HCT116 (cell line): ENCODE data around the gene MAP6D1. TPM values are rescaled to one million over a fixed set of nuclear protein-coding genes. Genes with fewer than 3 reads are reported as not detected.

Experiments used
- ATAC-seq: fragments of 200-7000 bp; cut with Tn5 transposase; 2 replicates; pipeline ENCODE4 v1.9.1; 2020; ENCODE audit warnings: mild to moderate bottlenecking, moderate library complexity
- BruUV-seq: library from RNA; stranded (reverse); fragments of 400-500 nt; replicated peaks from 2 replicates; lab custom pipeline; 2021; lab: Mats Ljungman, UMichigan
- CTCF ChIA-PET: fragments of 300-600 bp; sonication (Branson Sonifier 250); formaldehyde crosslinking; loops from one replicate; lab custom pipeline; 2021; ENCODE audit warnings: antibody characterized with exemption; lab: Charles Lee
- POLR2A ChIA-PET: fragments of 300-600, 350-600 bp; sonication (Branson Sonifier 250); formaldehyde crosslinking; loops from one replicate; lab custom pipeline; 2021; ENCODE audit warnings: antibody characterized with exemption; lab: Charles Lee
- RAD21 ChIA-PET, 2 experiments: fragments of 300-600 bp; sonication (Branson Sonifier 250); formaldehyde crosslinking; loops; one replicate each; lab custom pipeline; 2023; ENCODE audit warnings: low total read pairs in 2 of 2; ENCODE audit not compliant: uncharacterized antibody in 2 of 2, unreplicated experiment in 2 of 2, low non-redundant PET in 1 of 2; lab: Charles Lee
- DNase-seq: peaks from one replicate; pipeline ENCODE4 v3.0.0-alpha.2; 2010; ENCODE audit warnings: low read depth, low spot score
- H2AFZ ChIP-seq: fragments of 200-600 bp; shearing (Covaris generic), sonication (generic); 2 replicates; pipeline ENCODE4 v1.6.1; 2017; ENCODE audit warnings: low read depth, mixed run types, mixed read lengths, antibody characterized with exemption, low read length; ENCODE audit not compliant: poor library complexity, severe bottlenecking
- H3K27ac ChIP-seq: 2 replicates; pipeline ENCODE4 v1.5.1; 2012; ENCODE audit warnings: low read depth, low read length
- H3K27me3 ChIP-seq: fragments of 200-600 bp; sonication (generic); 2 replicates; pipeline ENCODE4 v1.6.1; 2016; ENCODE audit warnings: mixed run types, low read length, mixed read lengths; ENCODE audit not compliant: insufficient read depth
- H3K36me3 ChIP-seq, 2 experiments: fragments of 200-500 bp in 1 of 2; fragments of 200-600 bp in 1 of 2; sonication (Bioruptor generic) in 1 of 2; sonication (generic) in 1 of 2; 2 replicates each; pipeline versions ENCODE4 v1.5.1 to v1.6.1; 2014 to 2016; ENCODE audit warnings: low read length in 2 of 2, inconsistent platforms in 1 of 2, mixed read lengths in 1 of 2, mixed run types in 1 of 2; ENCODE audit not compliant: insufficient read depth in 2 of 2, control insufficient read depth in 1 of 2
- H3K4me1 ChIP-seq, 2 experiments: fragments of 200-600 bp in 1 of 2; sonication (generic) in 1 of 2; 2 replicates each; pipeline versions ENCODE4 v1.5.1 to v1.6.1; 2012 to 2017; ENCODE audit warnings: low read length in 2 of 2, inconsistent platforms in 1 of 2, mild to moderate bottlenecking in 1 of 2, mixed read lengths in 1 of 2, mixed run types in 1 of 2, moderate library complexity in 1 of 2; ENCODE audit not compliant: insufficient read depth in 2 of 2, control insufficient read depth in 1 of 2
- H3K4me2 ChIP-seq: fragments of 200-600 bp; sonication (generic); 2 replicates; pipeline ENCODE4 v1.6.1; 2017; ENCODE audit warnings: mixed run types, low read length, mixed read lengths
- H3K4me3 ChIP-seq, 2 experiments: fragments of 200-600 bp in 1 of 2; sonication (generic) in 1 of 2; replicated peaks in 1 of 2; 2 replicates each; pipeline ENCODE4 v1.5.1; 2011 to 2016; ENCODE audit warnings: low read length in 2 of 2, control low read depth in 1 of 2, low read depth in 1 of 2, mild to moderate bottlenecking in 1 of 2, mixed read lengths in 1 of 2, mixed run types in 1 of 2
- H3K79me2 ChIP-seq: fragments of 200-600 bp; sonication (generic); 2 replicates; pipeline ENCODE4 v1.6.1; 2017; ENCODE audit warnings: mild to moderate bottlenecking, mixed run types, low read length, moderate library complexity, mixed read lengths; ENCODE audit not compliant: insufficient read depth
- H3K9ac ChIP-seq: fragments of 200-600 bp; sonication (generic); 2 replicates; pipeline ENCODE4 v1.6.1; 2016; ENCODE audit warnings: low read length, mixed read lengths
- H3K9me2 ChIP-seq: fragments of 200-600 bp; sonication (generic), shearing (Covaris generic); 2 replicates; pipeline ENCODE4 v1.6.1; 2017; ENCODE audit warnings: mixed run types, mild to moderate bottlenecking, moderate library complexity; ENCODE audit not compliant: insufficient read depth
- H3K9me3 ChIP-seq, 2 experiments: fragments of 200-500 bp in 1 of 2; fragments of 200-600 bp in 1 of 2; sonication (Bioruptor generic) in 1 of 2; sonication (generic) in 1 of 2; 2 replicates each; pipeline ENCODE4 v1.6.1; 2014 to 2017; ENCODE audit warnings: low read length in 2 of 2, mixed read lengths in 2 of 2, inconsistent platforms in 1 of 2, low read depth in 1 of 2, mild to moderate bottlenecking in 1 of 2, mixed run types in 1 of 2, moderate library complexity in 1 of 2; ENCODE audit not compliant: control insufficient read depth in 1 of 2, insufficient read depth in 1 of 2
- H4K20me1 ChIP-seq: fragments of 200-600 bp; sonication (generic), shearing (Covaris generic); 2 replicates; pipeline ENCODE4 v1.6.1; 2017; ENCODE audit warnings: mixed run types, mild to moderate bottlenecking, moderate library complexity; ENCODE audit not compliant: insufficient read depth
- ELF1 ChIP-seq: IDR thresholded peaks from 2 replicates; pipeline ENCODE4 v1.6.1; 2012; ENCODE audit warnings: low read depth, borderline replicate concordance
- SP1 ChIP-seq: IDR thresholded peaks from 2 replicates; pipeline ENCODE4 v1.6.1; 2012; ENCODE audit warnings: low read depth
- intact Hi-C: fragments of 100-400 bp; cut with micrococcal nuclease; formaldehyde crosslinking; loops from 2 replicates; pipeline ENCODE4 v1.10.0; 2022
- total RNA-seq: library from RNA; stranded (reverse); gene quantifications from one replicate; pipeline ENCODE4 v1.2.1, GENCODE V29; 2021; ENCODE audit not compliant: unreplicated experiment
- TF ChIP-seq, protein P1 (sequence below): IDR thresholded peaks from 2 replicates; pipeline ENCODE4 v1.6.1; 2011; ENCODE audit warnings: mild to moderate bottlenecking, low read length, moderate library complexity; ENCODE audit not compliant: insufficient replicate concordance; ENCODE audit errors: extremely low read depth
- TF ChIP-seq, protein P2 (sequence below), 3 experiments: fragments of 200-600 bp in 1 of 3; sonication (generic) in 1 of 3; IDR thresholded peaks in 2 of 3; conservative IDR thresholded peaks in 1 of 3; 2 replicates each; pipeline ENCODE4 v1.5.1; 2012 to 2017; ENCODE audit warnings: low read depth in 2 of 3, low read length in 2 of 3, antibody characterized with exemption in 1 of 3, borderline replicate concordance in 1 of 3, control low read depth in 1 of 3, mild to moderate bottlenecking in 1 of 3, mixed read lengths in 1 of 3, mixed run types in 1 of 3, moderate library complexity in 1 of 3; ENCODE audit not compliant: insufficient read depth in 1 of 3

MAP6D1 gene
- total RNA-seq, 1 experiment from 2014 or later = 5.3 TPM

DNA sequence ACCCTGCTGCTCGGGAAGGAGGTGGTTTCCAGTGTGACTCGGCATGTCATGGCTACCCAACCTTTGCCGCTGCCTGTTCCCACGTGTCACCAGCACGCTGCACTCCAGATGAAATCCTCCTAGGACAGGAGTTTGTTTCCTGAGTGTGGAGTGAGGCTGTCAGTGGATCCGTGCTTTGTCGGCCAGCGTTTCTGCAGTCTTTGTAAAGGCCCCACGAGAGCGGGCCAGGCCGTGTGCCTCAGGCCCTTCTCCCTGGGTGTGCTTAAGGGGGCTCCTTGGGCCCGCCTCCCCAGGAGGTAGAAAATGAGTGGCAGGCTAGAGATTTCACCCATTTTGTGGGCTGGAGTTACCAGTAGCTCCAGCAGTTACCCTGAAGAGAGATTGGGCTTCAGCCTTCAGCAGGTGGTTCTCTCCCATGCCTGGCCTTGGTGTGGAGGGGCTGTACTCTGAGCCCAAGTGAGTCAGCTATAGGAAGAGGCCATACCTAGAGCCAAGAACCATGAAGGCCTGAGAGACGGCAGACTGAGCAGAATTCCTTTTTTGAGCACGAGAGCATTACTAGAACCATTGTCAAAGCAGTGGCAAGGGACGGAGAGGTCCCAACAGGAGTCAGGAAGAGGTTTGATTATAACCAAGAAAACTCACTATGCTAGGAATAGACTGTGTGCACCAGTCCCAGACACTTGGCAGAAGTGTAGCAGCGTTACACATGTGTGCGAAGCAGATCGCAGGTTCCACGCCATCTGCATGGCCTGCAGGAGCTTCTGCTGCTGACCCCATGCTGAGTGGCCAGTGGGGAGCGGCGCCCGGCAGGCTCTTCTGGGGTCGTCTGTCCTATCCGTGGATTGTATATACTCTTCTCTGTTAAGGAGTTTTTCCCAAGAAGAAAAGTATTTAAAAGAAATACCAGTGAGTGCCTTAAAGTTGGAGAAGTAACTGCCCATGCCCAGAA lies 14.5 kb downstream of the MAP6D1 start (continued):
- TF ChIP-seq, protein P1, sequence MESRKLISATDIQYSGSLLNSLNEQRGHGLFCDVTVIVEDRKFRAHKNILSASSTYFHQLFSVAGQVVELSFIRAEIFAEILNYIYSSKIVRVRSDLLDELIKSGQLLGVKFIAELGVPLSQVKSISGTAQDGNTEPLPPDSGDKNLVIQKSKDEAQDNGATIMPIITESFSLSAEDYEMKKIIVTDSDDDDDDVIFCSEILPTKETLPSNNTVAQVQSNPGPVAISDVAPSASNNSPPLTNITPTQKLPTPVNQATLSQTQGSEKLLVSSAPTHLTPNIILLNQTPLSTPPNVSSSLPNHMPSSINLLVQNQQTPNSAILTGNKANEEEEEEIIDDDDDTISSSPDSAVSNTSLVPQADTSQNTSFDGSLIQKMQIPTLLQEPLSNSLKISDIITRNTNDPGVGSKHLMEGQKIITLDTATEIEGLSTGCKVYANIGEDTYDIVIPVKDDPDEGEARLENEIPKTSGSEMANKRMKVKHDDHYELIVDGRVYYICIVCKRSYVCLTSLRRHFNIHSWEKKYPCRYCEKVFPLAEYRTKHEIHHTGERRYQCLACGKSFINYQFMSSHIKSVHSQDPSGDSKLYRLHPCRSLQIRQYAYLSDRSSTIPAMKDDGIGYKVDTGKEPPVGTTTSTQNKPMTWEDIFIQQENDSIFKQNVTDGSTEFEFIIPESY = no peak
- TF ChIP-seq, protein P2, sequence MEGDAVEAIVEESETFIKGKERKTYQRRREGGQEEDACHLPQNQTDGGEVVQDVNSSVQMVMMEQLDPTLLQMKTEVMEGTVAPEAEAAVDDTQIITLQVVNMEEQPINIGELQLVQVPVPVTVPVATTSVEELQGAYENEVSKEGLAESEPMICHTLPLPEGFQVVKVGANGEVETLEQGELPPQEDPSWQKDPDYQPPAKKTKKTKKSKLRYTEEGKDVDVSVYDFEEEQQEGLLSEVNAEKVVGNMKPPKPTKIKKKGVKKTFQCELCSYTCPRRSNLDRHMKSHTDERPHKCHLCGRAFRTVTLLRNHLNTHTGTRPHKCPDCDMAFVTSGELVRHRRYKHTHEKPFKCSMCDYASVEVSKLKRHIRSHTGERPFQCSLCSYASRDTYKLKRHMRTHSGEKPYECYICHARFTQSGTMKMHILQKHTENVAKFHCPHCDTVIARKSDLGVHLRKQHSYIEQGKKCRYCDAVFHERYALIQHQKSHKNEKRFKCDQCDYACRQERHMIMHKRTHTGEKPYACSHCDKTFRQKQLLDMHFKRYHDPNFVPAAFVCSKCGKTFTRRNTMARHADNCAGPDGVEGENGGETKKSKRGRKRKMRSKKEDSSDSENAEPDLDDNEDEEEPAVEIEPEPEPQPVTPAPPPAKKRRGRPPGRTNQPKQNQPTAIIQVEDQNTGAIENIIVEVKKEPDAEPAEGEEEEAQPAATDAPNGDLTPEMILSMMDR (IDR thresholded peaks at IDR 0.05 in 2 of 3, conservative IDR thresholded peaks at IDR 0.05 in 1 of 3; ENCODE audit: borderline replicate concordance in 1 of 3, insufficient read depth in 1 of 3, low read depth in 2 of 3, low read length in 2 of 3) = no peak
- no peak for TF ChIP-seq SP1

DNA sequence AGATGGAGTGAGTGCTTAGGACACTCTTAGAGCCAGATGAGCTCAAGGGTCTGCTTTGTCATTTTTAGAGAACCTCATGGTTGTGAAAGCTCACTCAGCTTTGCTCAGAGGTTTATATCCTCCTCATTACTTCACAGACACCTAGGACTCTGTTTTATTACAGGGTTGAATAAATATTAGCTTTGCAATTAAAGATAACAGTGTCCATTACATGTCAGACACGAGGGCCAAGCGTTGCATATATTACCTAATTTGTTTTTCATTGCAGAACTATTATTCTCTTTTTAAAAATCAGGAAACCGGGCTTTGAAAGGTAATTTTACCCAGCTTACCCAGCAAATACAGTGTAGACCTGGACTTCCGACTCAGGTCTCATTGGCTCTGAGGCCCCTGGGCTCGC lies 16.1 kb downstream of the MAP6D1 start:
- Histone ChIP-seq H3K4me2 (no peak overlapping the region), H3K36me3 (peaks cover 38 to 47% of the 10 kb centered on the region in 2 experiments), H3K9me2 (no peaks in the 10 kb centered on the region), H3K27ac (no peak overlapping the region), H3K9me3 (no peaks in the 10 kb centered on the region), H3K9ac (no peak overlapping the region), H2AFZ (no peak overlapping the region), H3K4me1 (no peaks in the 10 kb centered on the region), H4K20me1 (no peaks in the 10 kb centered on the region), H3K4me3 (no peak overlapping the region), H3K79me2 (no peaks in the 10 kb centered on the region), H3K27me3 (no peaks in the 10 kb centered on the region)
- RAD21 ChIA-PET = no interaction called here
- POLR2A ChIA-PET = no interaction called here
- intact Hi-C loops = no loop called here
- no TSS peak for BruUV-seq
- no peak for TF ChIP-seq ELF1
- CTCF ChIA-PET = no interaction called here
- ATAC-seq = no peak
- DNase-seq = no peak
